ENCODE measurements around the gene GPR55. TPM values are rescaled to one million over a fixed set of nuclear protein-coding genes. Genes with fewer than 3 reads are reported as not detected.
A peak's percentile ranks its signal among the peaks of the same experiment; 100 is the strongest.

The GPR55 gene
- total and polyA plus RNA-seq, 10 of the 15 experiments (the other 5 are each of a cell fraction or from before 2014, with no cell fraction given) = 2.1 to 30.1 (median 16.2) TPM

- TF ChIP-seq NRF1 (conservative IDR thresholded peaks at IDR 0.05; ENCODE audit: low read depth, low read length) = no peak
- TF ChIP-seq MYC (IDR thresholded peaks at IDR 0.05; ENCODE audit: insufficient read depth, insufficient read length, insufficient replicate concordance, low read length, severe bottlenecking) = no peak
- peak; percentile 78 to 85; a peak in 3 of 4 replicates for TF ChIP-seq IKZF2 (IDR thresholded peaks at IDR 0.05)
- TF ChIP-seq ETV6 (conservative IDR thresholded peaks at IDR 0.05 in 1 of 2, IDR thresholded peaks at IDR 0.05 in 1 of 2; ENCODE audit: borderline replicate concordance in 1 of 2, low read depth in 1 of 2) = peak in 1 of 2 experiments; percentile 90; a peak in 2 of 4 replicates
- TF ChIP-seq RAD51 (IDR thresholded peaks at IDR 0.05) = peak; percentile 46
- no peak for TF ChIP-seq CREB1 (IDR thresholded peaks at IDR 0.05; ENCODE audit: low read depth)
- TF ChIP-seq ZSCAN29 (IDR thresholded peaks at IDR 0.05) = no peak
- TF ChIP-seq PBX3 (IDR thresholded peaks at IDR 0.05; ENCODE audit: insufficient replicate concordance, low read depth, low read length) = peak; percentile 18
- TF ChIP-seq MEF2A (IDR thresholded peaks at IDR 0.05; ENCODE audit: insufficient read depth, low read depth, low read length) = peak; percentile 96
- TF ChIP-seq IRF4 (IDR thresholded peaks at IDR 0.05; ENCODE audit: low read depth, low read length) = peak; percentile 82
- no peak for TF ChIP-seq HCFC1 (IDR thresholded peaks at IDR 0.05; ENCODE audit: low read length)
- no peak for TF ChIP-seq KDM1A (IDR thresholded peaks at IDR 0.05; ENCODE audit: borderline replicate concordance)
- TF ChIP-seq ZNF24 (IDR thresholded peaks at IDR 0.05) = no peak
- no peak for TF ChIP-seq SREBF2 (IDR thresholded peaks at IDR 0.05; ENCODE audit: low read length)
- TF ChIP-seq MTA3 (IDR thresholded peaks at IDR 0.05; ENCODE audit: borderline replicate concordance, low read length) = no peak
- no peak for TF ChIP-seq NR2C2 (IDR thresholded peaks at IDR 0.05; ENCODE audit: borderline replicate concordance, control insufficient read depth, insufficient read length, low read depth)
- peak; percentile 87; the same call in 1 of the 2 replicates for TF ChIP-seq CREM (IDR thresholded peaks at IDR 0.05; ENCODE audit: low read depth)
- TF ChIP-seq E4F1 (IDR thresholded peaks at IDR 0.05; ENCODE audit: borderline replicate concordance, partially characterized antibody) = no peak
- TF ChIP-seq ELK1 (IDR thresholded peaks at IDR 0.05; ENCODE audit: low read depth, low read length) = no peak
- TF ChIP-seq YY1 (IDR thresholded peaks at IDR 0.05; ENCODE audit: low read depth, low read length) = peak; percentile 37; the same call in 1 of the 2 replicates
- no peak for TF ChIP-seq USF1 (IDR thresholded peaks at IDR 0.05; ENCODE audit: borderline replicate concordance, extremely low read length, insufficient read depth, low read depth, low read length)
- no peak for TF ChIP-seq PML (IDR thresholded peaks at IDR 0.05; ENCODE audit: low read length)
Observed at GRCh38 chr2:230949966-230950873, 25.2 kb upstream of the GPR55 start (continued).
